ENCODE measurements around the gene CNN2. TPM values are rescaled to one million over a fixed set of nuclear protein-coding genes. Genes with fewer than 3 reads are reported as not detected.

CNN2 gene
- total and polyA plus RNA-seq, 2 of the 8 experiments (the other 6 are each of a cell fraction or from before 2014, with no cell fraction given), result 189 to 551 TPM

GRCh38 chr19:1009981-1010538 lies 16.3 kb upstream of the CNN2 start (continued):
- no peak for TF ChIP-seq EP300 (IDR thresholded peaks at IDR 0.05; ENCODE audit: borderline replicate concordance in 1 of 2, low read depth in 2 of 2, low read length in 2 of 2)
- TF ChIP-seq, protein P1, sequence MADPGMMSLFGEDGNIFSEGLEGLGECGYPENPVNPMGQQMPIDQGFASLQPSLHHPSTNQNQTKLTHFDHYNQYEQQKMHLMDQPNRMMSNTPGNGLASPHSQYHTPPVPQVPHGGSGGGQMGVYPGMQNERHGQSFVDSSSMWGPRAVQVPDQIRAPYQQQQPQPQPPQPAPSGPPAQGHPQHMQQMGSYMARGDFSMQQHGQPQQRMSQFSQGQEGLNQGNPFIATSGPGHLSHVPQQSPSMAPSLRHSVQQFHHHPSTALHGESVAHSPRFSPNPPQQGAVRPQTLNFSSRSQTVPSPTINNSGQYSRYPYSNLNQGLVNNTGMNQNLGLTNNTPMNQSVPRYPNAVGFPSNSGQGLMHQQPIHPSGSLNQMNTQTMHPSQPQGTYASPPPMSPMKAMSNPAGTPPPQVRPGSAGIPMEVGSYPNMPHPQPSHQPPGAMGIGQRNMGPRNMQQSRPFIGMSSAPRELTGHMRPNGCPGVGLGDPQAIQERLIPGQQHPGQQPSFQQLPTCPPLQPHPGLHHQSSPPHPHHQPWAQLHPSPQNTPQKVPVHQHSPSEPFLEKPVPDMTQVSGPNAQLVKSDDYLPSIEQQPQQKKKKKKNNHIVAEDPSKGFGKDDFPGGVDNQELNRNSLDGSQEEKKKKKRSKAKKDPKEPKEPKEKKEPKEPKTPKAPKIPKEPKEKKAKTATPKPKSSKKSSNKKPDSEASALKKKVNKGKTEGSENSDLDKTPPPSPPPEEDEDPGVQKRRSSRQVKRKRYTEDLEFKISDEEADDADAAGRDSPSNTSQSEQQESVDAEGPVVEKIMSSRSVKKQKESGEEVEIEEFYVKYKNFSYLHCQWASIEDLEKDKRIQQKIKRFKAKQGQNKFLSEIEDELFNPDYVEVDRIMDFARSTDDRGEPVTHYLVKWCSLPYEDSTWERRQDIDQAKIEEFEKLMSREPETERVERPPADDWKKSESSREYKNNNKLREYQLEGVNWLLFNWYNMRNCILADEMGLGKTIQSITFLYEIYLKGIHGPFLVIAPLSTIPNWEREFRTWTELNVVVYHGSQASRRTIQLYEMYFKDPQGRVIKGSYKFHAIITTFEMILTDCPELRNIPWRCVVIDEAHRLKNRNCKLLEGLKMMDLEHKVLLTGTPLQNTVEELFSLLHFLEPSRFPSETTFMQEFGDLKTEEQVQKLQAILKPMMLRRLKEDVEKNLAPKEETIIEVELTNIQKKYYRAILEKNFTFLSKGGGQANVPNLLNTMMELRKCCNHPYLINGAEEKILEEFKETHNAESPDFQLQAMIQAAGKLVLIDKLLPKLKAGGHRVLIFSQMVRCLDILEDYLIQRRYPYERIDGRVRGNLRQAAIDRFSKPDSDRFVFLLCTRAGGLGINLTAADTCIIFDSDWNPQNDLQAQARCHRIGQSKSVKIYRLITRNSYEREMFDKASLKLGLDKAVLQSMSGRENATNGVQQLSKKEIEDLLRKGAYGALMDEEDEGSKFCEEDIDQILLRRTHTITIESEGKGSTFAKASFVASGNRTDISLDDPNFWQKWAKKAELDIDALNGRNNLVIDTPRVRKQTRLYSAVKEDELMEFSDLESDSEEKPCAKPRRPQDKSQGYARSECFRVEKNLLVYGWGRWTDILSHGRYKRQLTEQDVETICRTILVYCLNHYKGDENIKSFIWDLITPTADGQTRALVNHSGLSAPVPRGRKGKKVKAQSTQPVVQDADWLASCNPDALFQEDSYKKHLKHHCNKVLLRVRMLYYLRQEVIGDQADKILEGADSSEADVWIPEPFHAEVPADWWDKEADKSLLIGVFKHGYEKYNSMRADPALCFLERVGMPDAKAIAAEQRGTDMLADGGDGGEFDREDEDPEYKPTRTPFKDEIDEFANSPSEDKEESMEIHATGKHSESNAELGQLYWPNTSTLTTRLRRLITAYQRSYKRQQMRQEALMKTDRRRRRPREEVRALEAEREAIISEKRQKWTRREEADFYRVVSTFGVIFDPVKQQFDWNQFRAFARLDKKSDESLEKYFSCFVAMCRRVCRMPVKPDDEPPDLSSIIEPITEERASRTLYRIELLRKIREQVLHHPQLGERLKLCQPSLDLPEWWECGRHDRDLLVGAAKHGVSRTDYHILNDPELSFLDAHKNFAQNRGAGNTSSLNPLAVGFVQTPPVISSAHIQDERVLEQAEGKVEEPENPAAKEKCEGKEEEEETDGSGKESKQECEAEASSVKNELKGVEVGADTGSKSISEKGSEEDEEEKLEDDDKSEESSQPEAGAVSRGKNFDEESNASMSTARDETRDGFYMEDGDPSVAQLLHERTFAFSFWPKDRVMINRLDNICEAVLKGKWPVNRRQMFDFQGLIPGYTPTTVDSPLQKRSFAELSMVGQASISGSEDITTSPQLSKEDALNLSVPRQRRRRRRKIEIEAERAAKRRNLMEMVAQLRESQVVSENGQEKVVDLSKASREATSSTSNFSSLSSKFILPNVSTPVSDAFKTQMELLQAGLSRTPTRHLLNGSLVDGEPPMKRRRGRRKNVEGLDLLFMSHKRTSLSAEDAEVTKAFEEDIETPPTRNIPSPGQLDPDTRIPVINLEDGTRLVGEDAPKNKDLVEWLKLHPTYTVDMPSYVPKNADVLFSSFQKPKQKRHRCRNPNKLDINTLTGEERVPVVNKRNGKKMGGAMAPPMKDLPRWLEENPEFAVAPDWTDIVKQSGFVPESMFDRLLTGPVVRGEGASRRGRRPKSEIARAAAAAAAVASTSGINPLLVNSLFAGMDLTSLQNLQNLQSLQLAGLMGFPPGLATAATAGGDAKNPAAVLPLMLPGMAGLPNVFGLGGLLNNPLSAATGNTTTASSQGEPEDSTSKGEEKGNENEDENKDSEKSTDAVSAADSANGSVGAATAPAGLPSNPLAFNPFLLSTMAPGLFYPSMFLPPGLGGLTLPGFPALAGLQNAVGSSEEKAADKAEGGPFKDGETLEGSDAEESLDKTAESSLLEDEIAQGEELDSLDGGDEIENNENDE (IDR thresholded peaks at IDR 0.05; ENCODE audit: insufficient replicate concordance, low read length), result no peak
- TF ChIP-seq YY1 (IDR thresholded peaks at IDR 0.05; ENCODE audit: low read depth, low read length), result no peak

Measured in H1 (cell line).